Stimulated activated naive CD8-positive, alpha-beta T cell treated with anti-CD3 and anti-CD28 coated beads, Interleukin-15, amount 100 ng/mL, for 72 hours (primary cell): ENCODE measurements around the gene TXNIP.
A peak's percentile ranks its signal among the peaks of the same experiment; 100 is the strongest.
"Not testable (repeated sequence)": the region's sequence is repeated elsewhere in the genome, so short reads cannot be mapped to it uniquely, and the experiment has no call there.

Experiments used
- ATAC-seq: fragments of 150-1000 bp; cut with Tn5 transposase; 2 replicates; pipeline ENCODE4 v1.10.0; 2021; ENCODE audit warnings: mild to moderate bottlenecking, moderate library complexity
- DNase-seq, 2 donors: peaks; one replicate each; pipeline ENCODE4 v3.0.0; 2021 to 2022
- H3K27ac Mint-ChIP-seq, 2 donors: one replicate each; pipeline ENCODE4 v1.8.0; 2022; ENCODE audit warnings: mild to moderate bottlenecking in 2 of 2, mixed read lengths in 2 of 2, moderate library complexity in 2 of 2
- H3K27me3 Mint-ChIP-seq: one replicate; pipeline ENCODE4 v1.8.0; 2022; ENCODE audit warnings: mixed read lengths
- H3K4me1 Mint-ChIP-seq: one replicate; pipeline ENCODE4 v1.8.0; 2022; ENCODE audit warnings: mild to moderate bottlenecking, mixed read lengths
- H3K4me3 Mint-ChIP-seq, 2 donors: one replicate each; pipeline ENCODE4 v1.8.0; 2022; ENCODE audit warnings: mild to moderate bottlenecking in 2 of 2, mixed read lengths in 2 of 2, moderate library complexity in 1 of 2
- H3K9me3 Mint-ChIP-seq, 2 donors: one replicate each; pipeline ENCODE4 v1.8.0; 2022; ENCODE audit warnings: mixed read lengths in 2 of 2

TXNIP gene, protein sequence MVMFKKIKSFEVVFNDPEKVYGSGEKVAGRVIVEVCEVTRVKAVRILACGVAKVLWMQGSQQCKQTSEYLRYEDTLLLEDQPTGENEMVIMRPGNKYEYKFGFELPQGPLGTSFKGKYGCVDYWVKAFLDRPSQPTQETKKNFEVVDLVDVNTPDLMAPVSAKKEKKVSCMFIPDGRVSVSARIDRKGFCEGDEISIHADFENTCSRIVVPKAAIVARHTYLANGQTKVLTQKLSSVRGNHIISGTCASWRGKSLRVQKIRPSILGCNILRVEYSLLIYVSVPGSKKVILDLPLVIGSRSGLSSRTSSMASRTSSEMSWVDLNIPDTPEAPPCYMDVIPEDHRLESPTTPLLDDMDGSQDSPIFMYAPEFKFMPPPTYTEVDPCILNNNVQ

DNA sequence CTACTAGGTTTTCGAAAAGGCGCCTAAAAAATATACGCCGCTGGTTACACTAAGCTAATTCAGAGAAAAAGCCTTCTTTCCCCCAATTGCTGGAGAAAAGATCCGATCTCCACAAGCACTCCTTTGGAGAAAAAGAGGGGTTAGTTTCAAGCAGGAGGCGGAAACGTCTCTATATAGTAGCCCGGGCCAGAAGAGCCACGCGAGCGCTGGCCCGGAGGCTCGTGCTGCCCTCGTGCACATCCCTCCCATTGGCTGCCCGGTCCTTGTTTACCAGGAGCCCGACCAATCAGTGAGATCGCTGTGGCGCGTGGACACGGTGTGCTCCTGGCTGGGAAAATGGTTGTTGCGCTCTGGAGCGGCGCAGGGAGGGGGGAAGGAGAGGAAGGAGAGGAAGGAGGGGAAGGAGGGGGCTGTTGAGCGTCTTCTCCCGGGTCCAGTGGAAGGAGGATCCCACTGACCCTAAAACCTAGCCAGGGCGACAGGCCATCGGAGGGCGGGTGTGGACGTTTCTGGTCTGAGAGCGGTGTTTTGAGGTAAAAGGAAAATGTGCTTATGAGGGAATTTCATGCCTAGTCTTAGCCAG is at the start of gene TXNIP:
Gene TXNIP (minus strand): TSS at position 147 of the 583 bp plus-strand sequence. CDS start 313 bp downstream, outside the sequence.
- DNase-seq: peak; percentile 82 to 94
- no peaks in the 10 kb centered on the region for H3K27me3 Mint-ChIP-seq
- peak; percentile 95 for ATAC-seq
- H3K4me1 Mint-ChIP-seq: peaks cover 62% of the 10 kb centered on the region
- no peaks in the 10 kb centered on the region for H3K9me3 Mint-ChIP-seq
- peak within 1 kb of the TSS; percentile 99 for H3K27ac Mint-ChIP-seq
- H3K4me3 Mint-ChIP-seq: peak within 1 kb of the TSS; percentile 85 to 89

DNA sequence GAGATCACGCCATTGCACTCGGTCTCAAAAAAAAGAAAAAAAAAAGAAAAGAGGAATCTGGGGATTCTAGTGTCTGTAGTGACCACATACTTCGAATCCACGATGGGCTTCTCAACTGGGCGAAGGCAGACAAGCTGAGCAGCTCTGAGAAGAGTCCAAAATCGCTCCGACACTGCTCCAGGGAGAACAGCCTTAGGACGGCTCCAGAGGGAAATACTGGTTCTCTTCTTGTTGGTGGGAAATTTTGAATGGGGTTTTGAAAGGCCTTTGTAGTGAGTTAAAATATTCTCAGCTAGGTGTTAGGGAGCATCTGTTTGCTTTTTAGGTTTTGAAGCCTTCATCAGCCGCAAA is 43.4 kb upstream of the TXNIP start:
- Mint-ChIP-seq H3K27ac (peak overlapping the region in 1 of 2 donors; percentile 100), H3K27me3 (no peaks in the 10 kb centered on the region), H3K9me3 (no peaks in the 10 kb centered on the region), H3K4me1 (peaks cover 38% of the 10 kb centered on the region), H3K4me3 (no peak overlapping the region)
- ATAC-seq: no peak
- no peak for DNase-seq

DNA sequence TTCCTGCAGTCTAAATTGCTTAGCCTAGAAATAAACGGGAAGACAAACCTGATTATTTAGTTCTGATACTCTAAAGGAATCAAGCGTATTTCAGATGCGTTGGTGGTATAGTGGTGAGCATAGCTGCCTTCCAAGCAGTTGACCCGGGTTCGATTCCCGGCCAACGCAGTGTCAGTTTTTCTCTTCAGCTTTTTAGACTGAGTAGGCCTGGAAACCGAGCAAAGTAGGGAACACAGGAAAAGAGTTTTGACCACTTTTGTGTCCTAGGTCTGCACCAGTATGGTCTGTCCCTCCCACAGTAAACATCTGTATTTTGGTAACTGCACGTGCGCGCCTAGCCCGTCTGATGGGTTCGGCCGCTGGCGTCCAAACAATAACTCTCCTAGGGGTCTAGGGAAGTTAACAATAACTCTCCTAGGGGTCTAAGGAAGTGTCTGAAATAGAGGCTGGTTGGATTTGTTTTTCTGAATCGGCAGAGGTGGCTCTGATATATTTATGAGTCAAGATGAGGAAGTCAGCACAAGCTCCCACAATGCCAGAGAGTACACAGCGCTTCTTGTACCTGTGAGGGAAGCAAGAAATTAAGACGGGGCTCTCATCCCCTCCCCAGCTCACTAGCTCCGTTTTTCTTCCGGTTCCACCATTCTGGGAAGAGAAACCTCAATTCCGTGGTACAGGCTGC is 40.7 kb upstream of the TXNIP start:
- peak overlapping the region; percentile 97 to 100 for H3K27ac Mint-ChIP-seq
- peak overlapping the region; percentile 94 to 95 for H3K4me3 Mint-ChIP-seq
- DNase-seq (peak; percentile 83 to 84), ATAC-seq (peak; percentile 58)
- H3K27me3 Mint-ChIP-seq: no peaks in the 10 kb centered on the region
- peaks cover 40% of the 10 kb centered on the region for H3K4me1 Mint-ChIP-seq
- no peaks in the 10 kb centered on the region for H3K9me3 Mint-ChIP-seq

DNA sequence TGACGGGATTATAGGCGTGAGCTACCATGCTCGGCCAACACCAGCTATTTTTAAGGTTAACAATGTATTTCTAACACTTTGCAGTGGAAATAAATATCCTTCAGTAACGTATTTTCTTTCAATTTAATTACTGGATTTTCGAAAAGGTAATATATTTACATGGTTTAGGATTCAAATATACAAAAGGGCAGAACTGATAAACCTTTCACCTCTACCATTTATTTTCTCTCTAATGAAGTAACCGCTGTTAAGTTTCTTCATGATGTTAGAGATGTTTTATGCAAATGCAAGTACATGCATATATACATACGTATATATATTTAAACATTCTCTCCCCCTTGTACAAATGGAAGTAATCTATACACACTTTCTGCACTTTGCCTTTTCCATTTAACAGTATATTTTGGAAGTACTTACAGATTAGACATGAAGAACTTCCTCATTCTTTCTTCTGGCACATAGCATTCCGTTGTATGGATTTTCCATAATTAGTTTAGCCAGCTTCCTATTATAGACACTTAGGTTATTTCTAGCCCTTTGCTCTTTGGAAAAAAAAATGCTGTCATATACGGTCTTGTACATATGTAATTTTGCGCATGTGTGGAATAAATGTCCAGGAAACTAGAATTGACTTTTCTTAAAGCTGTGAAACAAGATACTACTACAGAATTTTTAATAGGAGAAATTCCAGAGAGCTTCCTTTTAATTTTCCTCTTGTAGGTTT is 40.0 kb upstream of the TXNIP start:
- H3K9me3 Mint-ChIP-seq: no peaks in the 10 kb centered on the region
- H3K27ac Mint-ChIP-seq: peak overlapping the region; percentile 97 to 100
- peak overlapping the region; percentile 94 to 95 for H3K4me3 Mint-ChIP-seq
- DNase-seq (no peak), ATAC-seq (no peak)
- H3K4me1 Mint-ChIP-seq: peaks cover 40% of the 10 kb centered on the region
- no peaks in the 10 kb centered on the region for H3K27me3 Mint-ChIP-seq

DNA sequence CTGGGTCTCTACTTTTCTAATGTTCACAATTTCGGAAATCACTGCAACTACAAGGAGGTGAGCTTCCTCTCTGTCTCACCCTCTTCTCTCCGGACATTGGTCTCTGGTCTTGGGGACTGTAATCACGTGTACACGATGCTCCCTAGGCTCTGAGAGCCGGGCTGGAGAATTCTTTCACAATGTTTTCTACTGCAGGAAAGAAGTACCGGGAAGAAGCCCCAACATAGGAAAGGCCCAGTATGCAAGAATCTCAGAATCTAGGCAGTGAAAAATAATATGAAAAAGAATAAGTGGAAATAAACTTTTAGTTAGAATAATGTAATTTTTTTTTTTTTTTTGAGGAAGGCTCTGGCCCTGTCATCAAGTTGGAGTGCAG is 38.7 kb upstream of the TXNIP start:
- Mint-ChIP-seq H3K27ac (peak overlapping the region; percentile 90 to 100), H3K4me3 (peak overlapping the region; percentile 94 to 95), H3K9me3 (no peaks in the 10 kb centered on the region), H3K4me1 (peaks cover 40% of the 10 kb centered on the region), H3K27me3 (peaks cover 6% of the 10 kb centered on the region)
- no peak for DNase-seq
- no peak for ATAC-seq

DNA sequence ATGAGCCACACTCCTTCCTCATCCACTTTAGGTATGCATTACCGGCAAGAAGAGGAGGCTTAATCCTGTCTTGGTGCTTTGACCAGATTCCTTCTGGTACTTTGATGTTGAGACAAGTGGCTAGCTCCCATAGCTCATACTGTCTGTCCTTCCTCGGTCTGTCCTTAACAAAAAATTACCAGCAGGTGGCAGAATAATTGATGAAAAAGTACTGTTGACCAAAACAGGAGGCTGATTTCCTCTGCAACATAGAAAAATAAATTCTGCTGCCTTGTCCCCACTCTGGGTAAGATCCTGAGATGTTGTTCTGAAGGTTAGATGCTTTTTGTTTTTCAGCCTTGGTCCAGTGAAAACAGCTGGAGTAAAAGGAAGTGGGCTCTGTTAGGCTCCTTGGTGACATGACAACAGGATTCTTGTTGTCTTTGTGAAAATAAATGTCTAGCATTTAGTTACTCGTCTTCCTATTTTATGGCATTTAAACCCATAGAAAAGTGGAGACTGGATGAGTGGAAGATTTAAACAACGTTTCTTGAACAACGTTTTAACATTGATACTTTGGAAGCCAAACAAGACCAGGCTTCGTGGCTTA is 36.3 kb upstream of the TXNIP start:
- Mint-ChIP-seq H3K4me1 (peaks cover 29% of the 10 kb centered on the region), H3K9me3 (no peaks in the 10 kb centered on the region), H3K27ac (no peak overlapping the region), H3K27me3 (peaks cover 9% of the 10 kb centered on the region), H3K4me3 (no peak overlapping the region)
- ATAC-seq (peak; percentile 21), DNase-seq (peak in 1 of 2 donors; percentile 36)

DNA sequence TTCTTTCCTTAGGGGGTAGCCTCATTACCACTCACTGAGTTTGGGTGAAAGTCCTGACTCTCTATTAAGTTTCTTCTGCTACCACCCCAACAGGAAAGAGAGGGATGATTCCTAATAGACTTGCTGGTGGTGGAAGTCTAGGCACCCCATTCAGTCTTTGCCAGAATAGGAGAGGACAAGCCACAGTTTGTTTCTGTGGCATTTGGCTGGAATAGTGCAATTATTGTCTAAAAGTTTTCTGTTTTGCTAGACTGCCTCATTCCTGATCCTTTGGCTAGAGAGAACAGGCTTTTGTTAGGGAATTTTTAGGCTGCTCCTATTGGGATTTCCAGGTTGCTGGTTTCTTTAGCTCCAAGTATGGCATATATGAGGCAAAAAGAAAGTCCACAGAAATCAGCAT is 35.1 kb upstream of the TXNIP start:
- Mint-ChIP-seq H3K4me3 (no peak overlapping the region), H3K27me3 (peaks cover 9% of the 10 kb centered on the region), H3K27ac (no peak overlapping the region), H3K9me3 (no peaks in the 10 kb centered on the region), H3K4me1 (peaks cover 17% of the 10 kb centered on the region)
- ATAC-seq: no peak
- no peak for DNase-seq

DNA sequence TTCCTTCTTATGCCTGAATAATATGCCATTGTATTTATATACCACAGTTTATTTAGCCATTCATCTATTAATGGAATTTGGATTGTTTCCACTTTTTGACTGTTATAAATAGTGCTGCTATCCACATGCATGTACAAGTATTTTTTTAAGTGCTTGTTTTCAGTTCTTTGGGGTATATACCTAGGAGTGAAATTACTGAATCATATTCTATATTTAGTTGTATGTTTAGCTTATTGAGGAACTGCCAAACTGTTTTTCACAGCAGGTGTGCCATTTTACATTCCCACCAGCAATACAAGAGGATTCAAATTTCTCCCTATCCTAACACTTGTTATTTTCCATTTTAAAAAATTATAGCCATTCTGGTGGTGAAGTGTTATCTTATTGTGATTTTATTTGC is 32.7 kb upstream of the TXNIP start:
- Mint-ChIP-seq H3K27ac (no peak overlapping the region), H3K4me3 (no peak overlapping the region), H3K4me1 (no peaks in the 10 kb centered on the region), H3K9me3 (no peaks in the 10 kb centered on the region), H3K27me3 (peaks cover 28% of the 10 kb centered on the region)
- ATAC-seq (no peak), DNase-seq (no peak)

DNA sequence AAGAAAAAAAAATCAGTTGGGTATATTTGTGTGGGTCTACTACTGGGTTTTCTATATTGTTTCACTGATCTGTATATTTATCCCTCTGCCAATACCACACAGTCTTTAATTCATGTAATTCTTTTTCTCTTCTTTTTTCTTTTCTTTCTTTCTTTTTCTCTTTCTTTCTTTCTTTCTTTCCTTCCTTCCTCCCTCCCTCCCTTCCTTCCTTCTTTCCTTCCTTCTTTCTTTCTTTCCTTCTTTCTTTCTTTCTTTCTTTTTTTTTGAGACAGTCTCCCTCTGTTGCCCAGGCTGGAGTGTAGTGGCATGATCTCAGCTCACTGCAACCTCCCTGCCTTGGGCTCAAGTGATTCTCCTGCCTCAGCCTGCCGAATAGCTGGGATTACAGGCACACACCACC is 30.3 kb upstream of the TXNIP start:
- not testable (repeated sequence) for ATAC-seq, H3K27ac Mint-ChIP-seq, H3K9me3 Mint-ChIP-seq, DNase-seq, H3K4me1 Mint-ChIP-seq, H3K4me3 Mint-ChIP-seq
- H3K27me3 Mint-ChIP-seq: peaks cover 42% of the 10 kb centered on the region

DNA sequence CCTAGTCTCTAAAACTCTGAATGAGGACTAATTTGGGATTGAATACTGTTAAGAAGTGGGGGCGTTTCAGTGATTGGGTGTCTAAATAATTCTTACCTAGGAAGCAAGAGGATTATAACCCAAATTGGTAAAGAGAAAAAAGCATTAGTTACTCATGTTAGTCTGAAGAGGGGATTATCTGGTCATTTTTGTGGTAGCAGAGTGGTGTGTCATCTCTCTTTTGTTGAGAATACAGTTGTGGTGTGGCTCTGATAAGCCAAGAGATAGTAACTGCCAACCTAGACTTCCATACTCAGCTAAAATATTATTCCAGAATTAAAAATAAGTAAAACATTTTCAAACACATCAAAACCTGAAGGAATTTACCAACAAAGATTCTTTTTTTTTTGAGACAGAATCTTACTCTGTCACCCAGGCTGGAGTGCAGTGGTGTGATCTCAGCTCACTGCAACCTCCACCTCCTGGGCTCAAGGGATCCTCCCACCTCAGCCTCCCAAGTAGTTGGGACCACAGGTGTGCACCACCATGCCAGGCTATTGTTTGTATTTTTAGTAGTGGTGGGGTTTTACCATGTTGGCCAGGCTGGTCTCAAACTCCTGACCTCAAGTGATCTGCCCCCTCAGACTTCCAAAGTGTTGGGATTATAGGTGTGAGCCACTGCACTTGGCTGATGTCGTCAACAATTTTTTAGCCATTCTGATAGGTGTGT is 29.6 kb upstream of the TXNIP start:
- H3K27me3 Mint-ChIP-seq: peaks cover 49% of the 10 kb centered on the region

DNA sequence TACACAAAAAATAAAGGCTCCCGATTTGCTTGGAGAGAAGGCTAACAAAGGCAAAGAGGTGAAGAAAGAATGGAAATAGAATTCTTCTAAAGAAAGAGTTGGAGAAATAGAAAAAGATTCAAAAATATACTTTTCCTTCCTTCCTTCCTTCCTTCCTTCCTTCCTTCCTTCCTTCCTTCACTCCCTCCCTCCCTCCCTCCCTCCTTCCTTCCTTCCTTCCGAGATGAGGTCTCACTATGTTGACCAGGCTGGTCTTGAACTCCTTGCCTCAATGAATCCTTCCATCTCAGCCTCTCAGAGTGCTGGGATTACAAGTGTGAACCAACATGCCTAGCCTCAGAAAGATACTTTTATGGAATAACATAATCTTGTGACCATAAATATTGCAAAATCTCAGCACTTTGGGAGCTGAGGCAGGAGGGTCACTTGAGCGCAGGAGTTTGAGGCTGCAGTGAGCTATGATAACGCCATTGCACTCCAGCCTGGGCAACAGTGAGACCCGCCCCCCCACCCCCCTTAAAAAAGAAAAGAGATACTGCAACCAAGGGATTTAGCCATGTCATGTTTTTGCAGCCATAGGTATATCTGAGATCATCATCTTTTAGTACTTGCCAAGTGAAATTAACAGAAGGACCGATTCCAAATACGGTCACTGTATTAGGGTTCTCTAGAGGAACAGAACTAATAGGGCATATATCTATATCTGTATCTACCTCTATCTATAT is 26.2 kb upstream of the TXNIP start:
- no peak overlapping the region for H3K27ac Mint-ChIP-seq
- DNase-seq (no peak), ATAC-seq (no peak)
- H3K4me3 Mint-ChIP-seq: no peak overlapping the region
- peaks cover 74% of the 10 kb centered on the region for H3K27me3 Mint-ChIP-seq
- H3K9me3 Mint-ChIP-seq: no peaks in the 10 kb centered on the region
- peaks cover 16% of the 10 kb centered on the region for H3K4me1 Mint-ChIP-seq

More for the DNA sequence above, 29.6 kb upstream of the TXNIP start:
- not testable (repeated sequence) for H3K4me3 Mint-ChIP-seq, H3K27ac Mint-ChIP-seq, DNase-seq, H3K4me1 Mint-ChIP-seq, H3K9me3 Mint-ChIP-seq, ATAC-seq

DNA sequence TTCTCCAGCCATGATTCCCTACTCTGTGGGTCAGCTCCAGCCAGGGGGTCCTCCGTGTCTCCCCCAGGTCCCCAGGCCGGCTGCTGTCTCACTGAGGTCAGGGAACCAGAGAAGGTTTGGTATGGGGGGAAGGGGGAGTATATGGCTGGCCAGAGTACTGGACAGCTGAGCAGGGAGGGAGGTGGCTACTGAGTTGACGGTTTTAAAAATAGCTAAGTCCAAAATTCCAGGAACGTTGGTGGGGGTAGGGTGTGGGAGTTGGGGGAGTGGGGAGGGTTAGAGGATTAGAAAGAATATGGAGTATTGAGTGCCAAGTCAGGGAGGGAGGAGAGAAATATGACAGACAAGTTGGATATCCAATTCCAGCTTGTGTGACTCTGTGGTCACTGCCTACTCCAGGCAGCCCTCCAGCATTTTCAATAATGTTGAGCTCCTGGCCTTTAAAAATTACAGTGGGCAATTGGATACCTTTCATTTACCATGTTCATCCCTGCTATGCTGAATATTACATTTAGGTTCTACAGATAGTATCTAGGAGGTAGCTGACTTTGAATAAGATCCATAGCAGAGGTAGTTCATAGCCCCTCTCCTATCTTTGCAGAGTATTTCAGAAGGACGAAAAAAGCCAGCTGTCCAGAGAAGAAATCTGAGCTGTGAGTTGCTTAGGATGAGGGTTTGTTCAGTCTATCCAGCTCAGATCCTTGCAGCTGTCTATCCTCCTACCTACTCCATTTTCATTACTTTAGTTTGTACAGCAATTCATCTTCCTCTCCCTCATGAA is 25.4 kb upstream of the TXNIP start, which contains the start of gene HJV:
Gene HJV (minus strand): TSS at position 114 of the 781 bp plus-strand sequence. CDS start 1,504 bp downstream, outside the sequence.
- Mint-ChIP-seq H3K4me1 (peaks cover 16% of the 10 kb centered on the region), H3K27me3 (peaks cover 81% of the 10 kb centered on the region), H3K27ac (no peak within 1 kb of the TSS), H3K9me3 (no peaks in the 10 kb centered on the region), H3K4me3 (no peak within 1 kb of the TSS)
- ATAC-seq (no peak), DNase-seq (no peak)

DNA sequence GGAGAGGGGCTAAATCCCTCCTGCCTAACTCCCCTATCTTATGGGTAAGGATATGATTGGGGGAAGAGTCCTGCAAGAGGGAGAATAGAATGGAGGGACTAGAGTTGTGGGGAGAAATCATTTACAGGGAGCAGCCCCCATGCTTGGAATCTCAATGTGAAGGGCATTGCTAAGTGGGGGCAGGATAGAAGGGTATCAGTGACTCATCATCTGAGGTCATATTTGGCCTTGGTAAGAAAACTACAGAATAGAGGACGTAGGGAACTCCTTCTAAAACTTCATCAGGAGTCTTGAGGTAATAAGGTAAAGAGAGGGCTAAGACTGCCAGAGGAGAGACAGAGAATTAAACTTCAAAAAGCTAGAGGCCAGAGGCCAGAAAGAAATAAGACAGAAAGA is 24.7 kb upstream of the TXNIP start:
- ATAC-seq (no peak), DNase-seq (no peak)
- H3K27ac Mint-ChIP-seq: no peak overlapping the region
- H3K4me3 Mint-ChIP-seq: no peak overlapping the region
- H3K9me3 Mint-ChIP-seq: no peaks in the 10 kb centered on the region
- H3K4me1 Mint-ChIP-seq: peaks cover 16% of the 10 kb centered on the region
- H3K27me3 Mint-ChIP-seq: peaks cover 82% of the 10 kb centered on the region
